Neural progenitor cell (in vitro differentiated cells): ENCODE data around the gene JADE1.

Source experiments
- EZH2 ChIP-seq: fragments of 200-600 bp; sonication (generic); IDR thresholded peaks from 2 replicates; pipeline ENCODE4 v1.6.1; 2017; ENCODE audit warnings: antibody characterized with exemption, mild to moderate bottlenecking, moderate library complexity
- EZH2phosphoT487 ChIP-seq: fragments of 200-600 bp; sonication (generic); IDR thresholded peaks from 2 replicates; pipeline ENCODE4 v1.6.1; 2017; ENCODE audit warnings: antibody characterized with exemption
- TF ChIP-seq, protein P1 (sequence below): fragments of 200-600 bp; sonication (generic); IDR thresholded peaks from 2 replicates; pipeline ENCODE4 v1.5.1; 2017; ENCODE audit warnings: antibody characterized with exemption, mild to moderate bottlenecking

- TF ChIP-seq, protein P1, sequence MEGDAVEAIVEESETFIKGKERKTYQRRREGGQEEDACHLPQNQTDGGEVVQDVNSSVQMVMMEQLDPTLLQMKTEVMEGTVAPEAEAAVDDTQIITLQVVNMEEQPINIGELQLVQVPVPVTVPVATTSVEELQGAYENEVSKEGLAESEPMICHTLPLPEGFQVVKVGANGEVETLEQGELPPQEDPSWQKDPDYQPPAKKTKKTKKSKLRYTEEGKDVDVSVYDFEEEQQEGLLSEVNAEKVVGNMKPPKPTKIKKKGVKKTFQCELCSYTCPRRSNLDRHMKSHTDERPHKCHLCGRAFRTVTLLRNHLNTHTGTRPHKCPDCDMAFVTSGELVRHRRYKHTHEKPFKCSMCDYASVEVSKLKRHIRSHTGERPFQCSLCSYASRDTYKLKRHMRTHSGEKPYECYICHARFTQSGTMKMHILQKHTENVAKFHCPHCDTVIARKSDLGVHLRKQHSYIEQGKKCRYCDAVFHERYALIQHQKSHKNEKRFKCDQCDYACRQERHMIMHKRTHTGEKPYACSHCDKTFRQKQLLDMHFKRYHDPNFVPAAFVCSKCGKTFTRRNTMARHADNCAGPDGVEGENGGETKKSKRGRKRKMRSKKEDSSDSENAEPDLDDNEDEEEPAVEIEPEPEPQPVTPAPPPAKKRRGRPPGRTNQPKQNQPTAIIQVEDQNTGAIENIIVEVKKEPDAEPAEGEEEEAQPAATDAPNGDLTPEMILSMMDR: no peak
- TF ChIP-seq EZH2 (no peak), EZH2phosphoT487 (no peak)
These were observed 108.3 kb downstream of the JADE1 start for GRCh38 chr4:128917781-128918180.
